Panc1 (cell line): Measurements from ENCODE around the gene TTC13. TPM values are rescaled to one million over a fixed set of nuclear protein-coding genes. Genes with fewer than 3 reads are reported as not detected.

ENCODE experiments used
- ATAC-seq: fragments of 200-7000 bp; cut with Tn5 transposase; 2 replicates; pipeline ENCODE4 v1.9.1; 2020; ENCODE audit warnings: mild to moderate bottlenecking, moderate library complexity
- Bru-seq: library from RNA; stranded (reverse); fragments of 400-500 nt; gene quantifications from one replicate; lab custom pipeline; 2021; lab: Mats Ljungman, UMichigan
- BruChase-seq, 2 experiments: library from RNA; stranded (reverse); fragments of 400-500 nt; gene quantifications; one replicate each; lab custom pipeline; 2021; lab: Mats Ljungman, UMichigan
- BruUV-seq: library from RNA; stranded (reverse); fragments of 400-500 nt; replicated peaks from 2 replicates; lab custom pipeline; 2021; lab: Mats Ljungman, UMichigan
- CTCF ChIA-PET: fragments of 300-600 bp; sonication (Branson Sonifier 250); formaldehyde crosslinking; loops from one replicate; lab custom pipeline; 2022; ENCODE audit warnings: antibody characterized with exemption; lab: Charles Lee
- POLR2A ChIA-PET: fragments of 300-600 bp; sonication (Branson Sonifier 250); formaldehyde crosslinking; loops from one replicate; lab custom pipeline; 2022; ENCODE audit warnings: antibody characterized with exemption; lab: Charles Lee
- DNase-seq: peaks from one replicate; pipeline ENCODE4 v3.0.0-alpha.2; 2010; ENCODE audit warnings: low read depth, low spot score
- H3K27ac ChIP-seq: 2 replicates; pipeline ENCODE4 v1.5.1; 2011; ENCODE audit warnings: mild to moderate bottlenecking, low read length, inconsistent platforms
- H3K27me3 ChIP-seq: fragments of 200-500 bp; sonication (Bioruptor generic); 2 replicates; pipeline ENCODE4 v1.6.0; 2014; ENCODE audit warnings: low read length, inconsistent platforms; ENCODE audit not compliant: control insufficient read depth, insufficient read depth
- H3K36me3 ChIP-seq: fragments of 200-500 bp; sonication (Bioruptor generic); 2 replicates; pipeline ENCODE4 v1.5.1; 2014; ENCODE audit warnings: inconsistent platforms, mild to moderate bottlenecking, low read length, moderate library complexity; ENCODE audit not compliant: control insufficient read depth, insufficient read depth
- H3K4me1 ChIP-seq: 2 replicates; pipeline ENCODE4 v1.5.1; 2011; ENCODE audit warnings: inconsistent platforms, mild to moderate bottlenecking, low read length, moderate library complexity; ENCODE audit not compliant: control insufficient read depth, insufficient read depth
- H3K4me3 ChIP-seq, 2 experiments: 2 replicates each; pipeline ENCODE4 v1.5.1; 2011 to 2012; ENCODE audit warnings: low read depth in 2 of 2, low read length in 2 of 2, mild to moderate bottlenecking in 2 of 2, inconsistent platforms in 1 of 2, moderate library complexity in 1 of 2
- H3K9me3 ChIP-seq: fragments of 200-500 bp; sonication (Bioruptor generic); 2 replicates; pipeline ENCODE4 v1.5.1; 2014; ENCODE audit warnings: low read depth, mild to moderate bottlenecking, inconsistent platforms, low read length, moderate library complexity; ENCODE audit not compliant: control insufficient read depth, insufficient read depth
- POLR2AphosphoS5 ChIP-seq: IDR thresholded peaks from 2 replicates; pipeline ENCODE4 v1.6.1; 2012; ENCODE audit warnings: mild to moderate bottlenecking, low read depth, low read length, moderate library complexity
- SIN3A ChIP-seq: IDR thresholded peaks from 2 replicates; pipeline ENCODE4 v1.6.1; 2012; ENCODE audit warnings: low read depth, mild to moderate bottlenecking, low read length, moderate library complexity, borderline replicate concordance; ENCODE audit not compliant: insufficient read depth
- TCF7L2 ChIP-seq: IDR thresholded peaks from 2 replicates; pipeline ENCODE4 v1.6.1; 2011; ENCODE audit warnings: mild to moderate bottlenecking, low read depth, low read length, inconsistent platforms
- in situ Hi-C: cut with HindIII; loops from 2 replicates; pipeline ENCODE4 v1.10.0; 2016; ENCODE audit warnings: low sequenced_read_pairs, low pct_unique_long_range_greater_than_20kb
- intact Hi-C: fragments of 100-400 bp; cut with micrococcal nuclease; formaldehyde crosslinking; loops from one replicate; pipeline ENCODE4 v1.10.0; 2022; ENCODE audit not compliant: unreplicated experiment
- long read RNA-seq: library from polyadenylated mRNA; unstranded; transcript quantifications from one replicate; pipeline ENCODE4 v2.0.0, GENCODE V29; 2021; ENCODE audit not compliant: unreplicated experiment
- polyA plus RNA-seq: library from polyadenylated mRNA; unstranded; fragments of >200 nt; gene quantifications from one replicate; pipeline ENCODE4 v1.2.1, GENCODE V29; 2012; ENCODE audit warnings: missing spikeins; ENCODE audit not compliant: insufficient read length
- total RNA-seq: library from RNA; stranded (reverse); gene quantifications from one replicate; pipeline ENCODE4 v1.2.1, GENCODE V29; 2021; ENCODE audit not compliant: unreplicated experiment
- TF ChIP-seq, protein P1 (sequence below): fragments of 450-650 bp; IDR thresholded peaks from 2 replicates; pipeline ENCODE4 v1.5.1; 2017; ENCODE audit warnings: mild to moderate bottlenecking
- TF ChIP-seq, protein P2 (sequence below), 2 experiments: IDR thresholded peaks; 2 replicates each; pipeline ENCODE4 v1.6.1; 2011 to 2012; ENCODE audit warnings: low read depth in 2 of 2, control low read depth in 1 of 2, low read length in 1 of 2, mild to moderate bottlenecking in 1 of 2, moderate library complexity in 1 of 2; ENCODE audit not compliant: insufficient read depth in 1 of 2

TTC13 gene, protein sequence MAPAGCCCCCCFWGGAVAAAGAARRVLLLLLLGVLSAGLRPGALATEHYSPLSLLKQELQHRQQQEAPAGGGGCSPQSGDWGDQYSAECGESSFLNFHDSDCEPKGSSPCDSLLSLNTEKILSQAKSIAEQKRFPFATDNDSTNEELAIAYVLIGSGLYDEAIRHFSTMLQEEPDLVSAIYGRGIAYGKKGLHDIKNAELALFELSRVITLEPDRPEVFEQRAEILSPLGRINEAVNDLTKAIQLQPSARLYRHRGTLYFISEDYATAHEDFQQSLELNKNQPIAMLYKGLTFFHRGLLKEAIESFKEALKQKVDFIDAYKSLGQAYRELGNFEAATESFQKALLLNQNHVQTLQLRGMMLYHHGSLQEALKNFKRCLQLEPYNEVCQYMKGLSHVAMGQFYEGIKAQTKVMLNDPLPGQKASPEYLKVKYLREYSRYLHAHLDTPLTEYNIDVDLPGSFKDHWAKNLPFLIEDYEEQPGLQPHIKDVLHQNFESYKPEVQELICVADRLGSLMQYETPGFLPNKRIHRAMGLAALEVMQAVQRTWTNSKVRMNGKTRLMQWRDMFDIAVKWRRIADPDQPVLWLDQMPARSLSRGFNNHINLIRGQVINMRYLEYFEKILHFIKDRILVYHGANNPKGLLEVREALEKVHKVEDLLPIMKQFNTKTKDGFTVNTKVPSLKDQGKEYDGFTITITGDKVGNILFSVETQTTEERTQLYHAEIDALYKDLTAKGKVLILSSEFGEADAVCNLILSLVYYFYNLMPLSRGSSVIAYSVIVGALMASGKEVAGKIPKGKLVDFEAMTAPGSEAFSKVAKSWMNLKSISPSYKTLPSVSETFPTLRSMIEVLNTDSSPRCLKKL
- 19.0 TPM for total RNA-seq
- 8.0 TPM for polyA plus RNA-seq
- percentile 67 among the genes with signal in this experiment for Bru-seq, nascent RNA
- percentile 74 among the genes with signal in this experiment for BruChase-seq, experiment 1, labeled RNA remaining after a 2-hour chase
- BruChase-seq, experiment 2, labeled RNA remaining after a 6-hour chase: percentile 68 among the genes with signal in this experiment
- long read RNA-seq, transcript TTC13-201 (23 exons, 3,253 nt): major isoform, 12 of 47 reads
- long read RNA-seq, transcript TTC13-202 (21 exons, 3,112 nt): minor isoform, 5 of 47 reads
- long read RNA-seq, partial matches to known transcripts: 6 of 47 reads
- long read RNA-seq, other reads (novel, unspliced or antisense): 24 of 47 reads

- Histone ChIP-seq H3K27ac (peak within 1 kb of the TSS; percentile 88), H3K9me3 (no peaks in the 10 kb centered on the region), H3K27me3 (no peaks in the 10 kb centered on the region), H3K4me1 (peaks cover 9% of the 10 kb centered on the region), H3K4me3 (peak within 1 kb of the TSS; percentile 95 to 96), H3K36me3 (peaks cover 2% of the 10 kb centered on the region)
- intact Hi-C loops (no loop called here), in situ Hi-C loops (no loop called here)
- no TSS peak for BruUV-seq
- TF ChIP-seq, protein P1, sequence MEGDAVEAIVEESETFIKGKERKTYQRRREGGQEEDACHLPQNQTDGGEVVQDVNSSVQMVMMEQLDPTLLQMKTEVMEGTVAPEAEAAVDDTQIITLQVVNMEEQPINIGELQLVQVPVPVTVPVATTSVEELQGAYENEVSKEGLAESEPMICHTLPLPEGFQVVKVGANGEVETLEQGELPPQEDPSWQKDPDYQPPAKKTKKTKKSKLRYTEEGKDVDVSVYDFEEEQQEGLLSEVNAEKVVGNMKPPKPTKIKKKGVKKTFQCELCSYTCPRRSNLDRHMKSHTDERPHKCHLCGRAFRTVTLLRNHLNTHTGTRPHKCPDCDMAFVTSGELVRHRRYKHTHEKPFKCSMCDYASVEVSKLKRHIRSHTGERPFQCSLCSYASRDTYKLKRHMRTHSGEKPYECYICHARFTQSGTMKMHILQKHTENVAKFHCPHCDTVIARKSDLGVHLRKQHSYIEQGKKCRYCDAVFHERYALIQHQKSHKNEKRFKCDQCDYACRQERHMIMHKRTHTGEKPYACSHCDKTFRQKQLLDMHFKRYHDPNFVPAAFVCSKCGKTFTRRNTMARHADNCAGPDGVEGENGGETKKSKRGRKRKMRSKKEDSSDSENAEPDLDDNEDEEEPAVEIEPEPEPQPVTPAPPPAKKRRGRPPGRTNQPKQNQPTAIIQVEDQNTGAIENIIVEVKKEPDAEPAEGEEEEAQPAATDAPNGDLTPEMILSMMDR: peak; percentile 63
- TF ChIP-seq, protein P2, sequence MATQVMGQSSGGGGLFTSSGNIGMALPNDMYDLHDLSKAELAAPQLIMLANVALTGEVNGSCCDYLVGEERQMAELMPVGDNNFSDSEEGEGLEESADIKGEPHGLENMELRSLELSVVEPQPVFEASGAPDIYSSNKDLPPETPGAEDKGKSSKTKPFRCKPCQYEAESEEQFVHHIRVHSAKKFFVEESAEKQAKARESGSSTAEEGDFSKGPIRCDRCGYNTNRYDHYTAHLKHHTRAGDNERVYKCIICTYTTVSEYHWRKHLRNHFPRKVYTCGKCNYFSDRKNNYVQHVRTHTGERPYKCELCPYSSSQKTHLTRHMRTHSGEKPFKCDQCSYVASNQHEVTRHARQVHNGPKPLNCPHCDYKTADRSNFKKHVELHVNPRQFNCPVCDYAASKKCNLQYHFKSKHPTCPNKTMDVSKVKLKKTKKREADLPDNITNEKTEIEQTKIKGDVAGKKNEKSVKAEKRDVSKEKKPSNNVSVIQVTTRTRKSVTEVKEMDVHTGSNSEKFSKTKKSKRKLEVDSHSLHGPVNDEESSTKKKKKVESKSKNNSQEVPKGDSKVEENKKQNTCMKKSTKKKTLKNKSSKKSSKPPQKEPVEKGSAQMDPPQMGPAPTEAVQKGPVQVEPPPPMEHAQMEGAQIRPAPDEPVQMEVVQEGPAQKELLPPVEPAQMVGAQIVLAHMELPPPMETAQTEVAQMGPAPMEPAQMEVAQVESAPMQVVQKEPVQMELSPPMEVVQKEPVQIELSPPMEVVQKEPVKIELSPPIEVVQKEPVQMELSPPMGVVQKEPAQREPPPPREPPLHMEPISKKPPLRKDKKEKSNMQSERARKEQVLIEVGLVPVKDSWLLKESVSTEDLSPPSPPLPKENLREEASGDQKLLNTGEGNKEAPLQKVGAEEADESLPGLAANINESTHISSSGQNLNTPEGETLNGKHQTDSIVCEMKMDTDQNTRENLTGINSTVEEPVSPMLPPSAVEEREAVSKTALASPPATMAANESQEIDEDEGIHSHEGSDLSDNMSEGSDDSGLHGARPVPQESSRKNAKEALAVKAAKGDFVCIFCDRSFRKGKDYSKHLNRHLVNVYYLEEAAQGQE (IDR thresholded peaks at IDR 0.05; ENCODE audit: insufficient read depth in 1 of 2, low read depth in 2 of 2, low read length in 1 of 2): no peak
- TF ChIP-seq SIN3A: peak; percentile 83; the same call in 1 of the 2 replicates
- TF ChIP-seq POLR2AphosphoS5: peak; percentile 87
- TF ChIP-seq TCF7L2: no peak
- ChIA-PET CTCF (no interaction called here), POLR2A (no interaction called here)
- ATAC-seq (peak; percentile 100), DNase-seq (peak; percentile 92)
Measured at GRCh38 chr1:230978491-230979388, at the start of gene TTC13, which contains the start of gene ARV1. TTC13 (minus strand) TSS chr1:230978861; CDS start chr1:230978830, 31 bp downstream. ARV1 (plus strand) TSS chr1:230979094; CDS start chr1:230979106, 12 bp downstream.
